Neuronal stem cell (in vitro differentiated cells): ENCODE measurements around the gene SNCA.

Source experiments
- DNase-seq: peaks from one replicate; pipeline ENCODE4 v3.0.0-alpha.2; 2013; ENCODE audit warnings: low spot score
- H2AFZ ChIP-seq: one replicate; pipeline ENCODE4 v1.6.1; 2013; ENCODE audit warnings: mild to moderate bottlenecking, low read length, inconsistent platforms
- H2AK5ac ChIP-seq: 2 replicates; pipeline ENCODE4 v1.6.1; 2013; ENCODE audit warnings: low read depth, mild to moderate bottlenecking, inconsistent platforms, low read length, moderate library complexity, mixed read lengths
- H2BK120ac ChIP-seq: 2 replicates; pipeline ENCODE4 v1.6.1; 2013; ENCODE audit warnings: low read depth, mild to moderate bottlenecking, inconsistent platforms, low read length, moderate library complexity, mixed read lengths
- H2BK12ac ChIP-seq: one replicate; pipeline ENCODE4 v1.6.1; 2013; ENCODE audit warnings: low read length, inconsistent platforms
- H2BK15ac ChIP-seq: 2 replicates; pipeline ENCODE4 v1.6.1; 2013; ENCODE audit warnings: mild to moderate bottlenecking, low read length, inconsistent platforms, mixed read lengths
- H2BK5ac ChIP-seq: one replicate; pipeline ENCODE4 v1.6.1; 2013; ENCODE audit warnings: inconsistent platforms, mild to moderate bottlenecking, low read length, moderate library complexity
- H3K14ac ChIP-seq: one replicate; pipeline ENCODE4 v1.6.1; 2013; ENCODE audit warnings: low read length, inconsistent platforms
- H3K18ac ChIP-seq: 2 replicates; pipeline ENCODE4 v1.6.1; 2013; ENCODE audit warnings: low read length, inconsistent platforms
- H3K23ac ChIP-seq: 2 replicates; pipeline ENCODE4 v1.6.1; 2013; ENCODE audit warnings: low read depth, mild to moderate bottlenecking, mixed read lengths, low read length, inconsistent platforms; ENCODE audit not compliant: poor library complexity
- H3K27ac ChIP-seq: replicated peaks from 3 replicates; pipeline ENCODE4 v1.5.1; 2013; ENCODE audit warnings: low read length, inconsistent platforms
- H3K27me3 ChIP-seq, 3 experiments: 2 replicates each; pipeline ENCODE4 v1.6.1; 2013; ENCODE audit warnings: low read length in 3 of 3, mild to moderate bottlenecking in 2 of 3, inconsistent platforms in 1 of 3, low read depth in 1 of 3, mixed read lengths in 1 of 3, moderate library complexity in 1 of 3; ENCODE audit not compliant: control insufficient read depth in 3 of 3, insufficient read depth in 3 of 3
- H3K36me3 ChIP-seq, 2 donors: replicated peaks in 1 of 2; 2 replicates each; pipeline ENCODE4 v1.6.1; 2013; ENCODE audit warnings: low read length in 2 of 2; ENCODE audit not compliant: control insufficient read depth in 2 of 2, insufficient read depth in 2 of 2
- H3K4ac ChIP-seq: 2 replicates; pipeline ENCODE4 v1.6.1; 2013; ENCODE audit warnings: inconsistent platforms, mild to moderate bottlenecking, low read length, moderate library complexity
- H3K4me1 ChIP-seq, 2 donors: 1 replicate in 1 of 2; 2 replicates in 1 of 2; pipeline ENCODE4 v1.6.1; 2013; ENCODE audit warnings: low read length in 2 of 2, low read depth in 1 of 2; ENCODE audit not compliant: control insufficient read depth in 2 of 2, insufficient read depth in 1 of 2
- H3K4me2 ChIP-seq: one replicate; pipeline ENCODE4 v1.6.1; 2013; ENCODE audit warnings: mild to moderate bottlenecking, low read length, inconsistent platforms; ENCODE audit not compliant: insufficient read depth, poor library complexity, severe bottlenecking
- H3K4me3 ChIP-seq, 2 donors: 2 replicates each; pipeline ENCODE4 v1.5.1; 2013; ENCODE audit warnings: low read length in 2 of 2, mild to moderate bottlenecking in 2 of 2, inconsistent platforms in 1 of 2, moderate library complexity in 1 of 2
- H3K79me1 ChIP-seq: one replicate; pipeline ENCODE4 v1.6.1; 2013; ENCODE audit warnings: low read depth, mild to moderate bottlenecking, inconsistent platforms, low read length, moderate library complexity
- H3K9ac ChIP-seq: one replicate; pipeline ENCODE4 v1.6.1; 2013; ENCODE audit warnings: mild to moderate bottlenecking, low read depth, low read length, inconsistent platforms; ENCODE audit not compliant: poor library complexity
- H3K9me3 ChIP-seq, 2 donors: replicated peaks in 1 of 2; 2 replicates each; pipeline versions ENCODE3 to v1.6.1; 2013; ENCODE audit warnings: low read length in 2 of 2, mild to moderate bottlenecking in 2 of 2, inconsistent platforms in 1 of 2, low read depth in 1 of 2, mixed read lengths in 1 of 2, moderate library complexity in 1 of 2; ENCODE audit not compliant: control insufficient read depth in 2 of 2, insufficient read depth in 1 of 2
- H4K8ac ChIP-seq: one replicate; pipeline ENCODE4 v1.6.1; 2013; ENCODE audit warnings: low read depth, mild to moderate bottlenecking, inconsistent platforms, low read length, moderate library complexity
- H4K91ac ChIP-seq: one replicate; pipeline ENCODE4 v1.6.1; 2013; ENCODE audit warnings: low read length, low read depth, mild to moderate bottlenecking, inconsistent platforms; ENCODE audit not compliant: poor library complexity
- WGBS, 2 donors: extraction: QIAGEN DNeasy Blood & Tissue Kit; methylation state at CpG; one replicate each; pipeline ENCODE4 v1.1.7; 2013; ENCODE audit warnings: missing lambda C conversion rate in 2 of 2, mixed read lengths in 1 of 2; ENCODE audit not compliant: insufficient read length in 2 of 2, insufficient replicate concordance in 1 of 2; ENCODE audit errors: extremely low coverage in 2 of 2; 5-methylcytosine and 5-hydroxymethylcytosine counted together

Gene SNCA

DNA sequence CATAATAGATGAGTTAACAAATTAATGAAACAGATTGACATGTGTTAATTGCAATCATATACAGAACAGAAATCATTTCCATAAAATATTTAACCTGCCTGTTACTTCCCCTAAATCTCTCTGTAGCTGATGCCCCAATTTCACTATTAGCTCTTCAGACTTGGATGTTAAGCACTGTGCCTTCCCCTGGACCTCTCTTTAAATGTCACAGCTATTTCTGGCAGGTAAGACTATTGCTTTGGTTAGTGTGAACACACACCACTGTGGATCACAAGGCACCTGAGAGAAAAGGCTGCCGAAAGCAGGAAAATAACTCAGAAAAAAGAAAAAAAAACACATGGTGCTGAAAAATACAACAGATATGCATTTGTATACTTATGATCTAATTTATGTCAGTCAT lies 91.3 kb downstream of the SNCA start:
- no peak overlapping the region for H3K27ac ChIP-seq
- H3K36me3 ChIP-seq: no peaks in the 10 kb centered on the region
- no peak overlapping the region for H2BK15ac ChIP-seq
- H2AK5ac ChIP-seq: no peak overlapping the region
- no peak overlapping the region for H3K4ac ChIP-seq
- no peaks in the 10 kb centered on the region for H3K79me1 ChIP-seq
- H3K14ac ChIP-seq: no peak overlapping the region
- H3K27me3 ChIP-seq: no peaks in the 10 kb centered on the region
- DNase-seq: no peak
- H3K9ac ChIP-seq: no peak overlapping the region
- H2AFZ ChIP-seq: no peak overlapping the region
- no peak overlapping the region for H3K4me3 ChIP-seq
- no peak overlapping the region for H3K4me2 ChIP-seq
- no peak overlapping the region for H4K91ac ChIP-seq
- H3K18ac ChIP-seq: no peak overlapping the region
- no peaks in the 10 kb centered on the region for H3K4me1 ChIP-seq
- no peak overlapping the region for H2BK12ac ChIP-seq
- no peak overlapping the region for H2BK120ac ChIP-seq
- WGBS, 2 donors: no CpG with 5 or more reads among the region's 1 CpG
- H4K8ac ChIP-seq: no peak overlapping the region
- H2BK5ac ChIP-seq: no peak overlapping the region
- no peak overlapping the region for H3K23ac ChIP-seq
- no peaks in the 10 kb centered on the region for H3K9me3 ChIP-seq

DNA sequence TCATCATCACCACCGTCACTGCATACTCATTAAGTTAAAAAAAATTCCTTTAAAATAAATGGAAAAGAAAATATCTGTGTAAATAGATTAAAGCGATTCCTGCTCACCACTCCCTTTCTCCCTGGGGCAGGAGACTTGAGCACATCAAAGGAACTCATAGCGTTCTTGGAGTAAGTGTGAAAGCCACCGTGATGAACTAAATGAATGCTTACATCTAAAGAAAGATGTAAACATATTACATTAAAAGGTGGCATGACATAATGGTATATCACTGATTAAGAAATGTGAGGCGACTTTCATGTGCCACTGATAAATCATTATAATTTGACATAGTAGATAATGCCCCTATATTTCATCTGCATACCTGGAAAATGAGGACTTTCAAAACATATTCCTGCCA lies 92.0 kb downstream of the SNCA start:
- no peak overlapping the region for H2AFZ ChIP-seq
- H3K4me1 ChIP-seq: no peaks in the 10 kb centered on the region
- H3K14ac ChIP-seq: no peak overlapping the region
- H3K9me3 ChIP-seq: no peaks in the 10 kb centered on the region
- no peak for DNase-seq
- no peak overlapping the region for H2BK15ac ChIP-seq
- no peak overlapping the region for H3K18ac ChIP-seq
- no peak overlapping the region for H4K91ac ChIP-seq
- H2BK120ac ChIP-seq: no peak overlapping the region
- H3K4me2 ChIP-seq: no peak overlapping the region
- H3K4me3 ChIP-seq: no peak overlapping the region
- H4K8ac ChIP-seq: no peak overlapping the region
- H3K27me3 ChIP-seq: no peaks in the 10 kb centered on the region
- H2BK5ac ChIP-seq: no peak overlapping the region
- H3K27ac ChIP-seq: no peak overlapping the region
- H3K36me3 ChIP-seq: no peaks in the 10 kb centered on the region
- no peaks in the 10 kb centered on the region for H3K79me1 ChIP-seq
- H2AK5ac ChIP-seq: no peak overlapping the region
- WGBS, 2 donors: no CpG with 5 or more reads among the region's 5 CpGs
- no peak overlapping the region for H2BK12ac ChIP-seq
- H3K4ac ChIP-seq: no peak overlapping the region
- no peak overlapping the region for H3K23ac ChIP-seq
- H3K9ac ChIP-seq: no peak overlapping the region

DNA sequence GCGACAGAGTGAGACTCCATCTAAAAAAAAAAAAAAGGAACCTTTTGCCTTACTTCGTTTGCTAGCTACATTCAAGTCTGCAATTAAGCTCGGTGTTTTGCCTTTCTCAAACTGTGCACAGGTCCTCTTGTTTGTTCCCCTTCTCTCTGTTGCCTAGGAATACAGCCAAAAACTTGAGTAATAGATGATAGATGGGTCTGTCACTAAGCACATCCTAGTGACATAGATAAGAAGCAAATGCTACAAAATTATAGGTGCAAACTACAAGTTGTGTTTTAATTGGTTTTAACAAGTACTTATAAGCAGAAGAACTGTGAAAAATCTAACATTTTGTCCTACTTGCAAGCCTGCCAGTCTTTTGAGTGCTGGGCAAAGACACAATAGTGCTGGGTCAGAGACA lies 95.2 kb downstream of the SNCA start:
- H2BK5ac ChIP-seq: no peak overlapping the region
- H3K18ac ChIP-seq: no peak overlapping the region
- H3K23ac ChIP-seq: no peak overlapping the region
- no peaks in the 10 kb centered on the region for H3K27me3 ChIP-seq
- H3K36me3 ChIP-seq: no peaks in the 10 kb centered on the region
- no peaks in the 10 kb centered on the region for H3K4me1 ChIP-seq
- no peak for DNase-seq
- H2BK15ac ChIP-seq: no peak overlapping the region
- no peak overlapping the region for H3K27ac ChIP-seq
- H4K91ac ChIP-seq: no peak overlapping the region
- H3K79me1 ChIP-seq: no peaks in the 10 kb centered on the region
- H3K4me2 ChIP-seq: no peak overlapping the region
- WGBS, 2 donors: no CpG with 5 or more reads among the region's 3 CpGs
- no peak overlapping the region for H2BK12ac ChIP-seq
- no peak overlapping the region for H3K9ac ChIP-seq
- no peaks in the 10 kb centered on the region for H3K9me3 ChIP-seq
- H2BK120ac ChIP-seq: no peak overlapping the region
- H2AFZ ChIP-seq: no peak overlapping the region
- H3K4ac ChIP-seq: no peak overlapping the region
- no peak overlapping the region for H3K14ac ChIP-seq
- no peak overlapping the region for H4K8ac ChIP-seq
- H2AK5ac ChIP-seq: no peak overlapping the region
- H3K4me3 ChIP-seq: no peak overlapping the region

DNA sequence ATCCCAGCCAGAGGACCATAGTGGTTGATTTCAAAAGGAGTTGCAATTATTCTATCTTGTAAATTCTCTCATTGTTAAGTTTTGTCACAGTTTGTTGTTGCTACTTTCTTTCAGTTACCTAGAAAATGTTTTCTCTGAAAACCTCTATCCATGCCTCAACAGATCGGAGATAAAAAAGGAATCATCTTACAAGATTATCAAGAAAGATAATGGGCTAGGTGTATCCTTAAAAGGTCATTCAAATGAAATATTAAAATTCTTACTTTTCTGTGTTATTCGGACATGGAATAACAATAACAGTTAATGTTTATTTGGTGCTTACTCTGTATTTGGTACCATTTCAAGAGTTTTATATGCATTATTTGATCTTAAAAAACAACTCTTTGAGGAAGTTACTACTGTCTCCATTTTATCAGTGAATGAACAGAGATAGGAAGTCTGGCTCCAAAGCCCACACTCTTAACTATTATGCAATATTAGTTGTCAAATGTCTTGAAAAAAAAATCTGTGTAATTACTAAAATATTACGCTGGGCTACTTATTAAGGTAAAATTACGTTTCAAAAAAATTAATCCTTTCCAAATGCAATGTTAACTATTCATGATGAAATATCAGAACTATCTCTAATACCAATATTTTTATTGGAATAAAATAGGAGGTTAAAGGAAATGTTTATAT lies 97.5 kb downstream of the SNCA start:
- no peak overlapping the region for H2BK12ac ChIP-seq
- H3K4me2 ChIP-seq: no peak overlapping the region
- no peak overlapping the region for H2AK5ac ChIP-seq
- H2BK15ac ChIP-seq: no peak overlapping the region
- no peak overlapping the region for H3K9ac ChIP-seq
- no peaks in the 10 kb centered on the region for H3K9me3 ChIP-seq
- H4K91ac ChIP-seq: no peak overlapping the region
- H2BK5ac ChIP-seq: no peak overlapping the region
- no peak overlapping the region for H2AFZ ChIP-seq
- no peaks in the 10 kb centered on the region for H3K4me1 ChIP-seq
- no peaks in the 10 kb centered on the region for H3K79me1 ChIP-seq
- no peak overlapping the region for H2BK120ac ChIP-seq
- no peaks in the 10 kb centered on the region for H3K27me3 ChIP-seq
- no peak overlapping the region for H3K14ac ChIP-seq
- H4K8ac ChIP-seq: no peak overlapping the region
- H3K4ac ChIP-seq: no peak overlapping the region
- H3K23ac ChIP-seq: no peak overlapping the region
- H3K36me3 ChIP-seq: no peaks in the 10 kb centered on the region
- DNase-seq: no peak
- H3K18ac ChIP-seq: no peak overlapping the region
- WGBS, 2 donors: no CpG with 5 or more reads among the region's 4 CpGs
- H3K4me3 ChIP-seq: no peak overlapping the region
- no peak overlapping the region for H3K27ac ChIP-seq
